ENCODE data around the gene GRM8. TPM values are rescaled to one million over a fixed set of nuclear protein-coding genes. Genes with fewer than 3 reads are reported as not detected.

GRM8 gene
- total and polyA plus RNA-seq, 9 of the 15 experiments (the other 6 are each of a cell fraction or from before 2014, with no cell fraction given) = 0.13 TPM; not detected in 7

DNA sequence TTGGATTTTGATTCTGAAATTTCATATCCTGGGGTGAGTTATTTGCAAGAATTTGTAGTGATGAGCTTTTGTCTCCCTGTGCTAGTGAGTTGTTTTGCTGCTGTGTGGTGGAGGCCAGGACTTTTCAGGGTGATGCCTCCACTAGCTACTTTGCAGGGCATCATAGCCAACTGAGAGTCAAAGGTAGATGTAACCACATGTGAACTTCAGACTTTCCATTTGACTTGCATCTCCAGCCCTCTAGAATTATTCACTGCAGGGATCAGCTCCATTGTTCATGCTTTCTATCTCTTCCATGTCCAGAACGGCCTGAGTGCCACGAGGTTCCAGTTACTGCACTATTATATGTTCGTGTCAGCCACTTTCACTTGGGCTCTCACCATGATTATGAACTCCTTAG, 534.3 kb downstream of the GRM8 start:
- Histone ChIP-seq H3K36me3 (ENCODE audit: control insufficient read depth, insufficient read depth, low read length) (no peaks in the 10 kb centered on the region), H3K9me3 (replicated peaks; ENCODE audit: control insufficient read depth, insufficient read depth, low read depth, low read length) (no peaks in the 10 kb centered on the region), H3K4me3 (no peak overlapping the region), H3K4me1 (replicated peaks in 1 of 2; ENCODE audit: control insufficient read depth in 2 of 2, insufficient read depth in 2 of 2, low read length in 2 of 2) (no peaks in the 10 kb centered on the region), H3K79me2 (ENCODE audit: control insufficient read depth, insufficient read depth, low read length) (no peaks in the 10 kb centered on the region), H3K9ac (ENCODE audit: insufficient read depth in 1 of 2, low read depth in 2 of 2, low read length in 2 of 2) (no peak overlapping the region), H3K27me3 (ENCODE audit: control insufficient read depth in 2 of 2, insufficient read depth in 2 of 2, low read length in 2 of 2) (no peaks in the 10 kb centered on the region; a peak in 1 of 5 replicates), H3K9me1 (ENCODE audit: control insufficient read depth, insufficient read depth, low read length) (no peaks in the 10 kb centered on the region), H4K20me1 (replicated peaks; ENCODE audit: control insufficient read depth, insufficient read depth, low read length) (no peaks in the 10 kb centered on the region), H3K27ac (ENCODE audit: extremely low read depth, low read depth, low read length) (no peak overlapping the region), H3K4me2 (ENCODE audit: insufficient read depth, low read length) (no peak overlapping the region), H2AFZ (ENCODE audit: low read depth, low read length) (peak overlapping the region; percentile 14; the same call in 1 of the 2 replicates)
- intact Hi-C loops (cut with micrococcal nuclease) = no loop called here
- TF ChIP-seq, protein P1, sequence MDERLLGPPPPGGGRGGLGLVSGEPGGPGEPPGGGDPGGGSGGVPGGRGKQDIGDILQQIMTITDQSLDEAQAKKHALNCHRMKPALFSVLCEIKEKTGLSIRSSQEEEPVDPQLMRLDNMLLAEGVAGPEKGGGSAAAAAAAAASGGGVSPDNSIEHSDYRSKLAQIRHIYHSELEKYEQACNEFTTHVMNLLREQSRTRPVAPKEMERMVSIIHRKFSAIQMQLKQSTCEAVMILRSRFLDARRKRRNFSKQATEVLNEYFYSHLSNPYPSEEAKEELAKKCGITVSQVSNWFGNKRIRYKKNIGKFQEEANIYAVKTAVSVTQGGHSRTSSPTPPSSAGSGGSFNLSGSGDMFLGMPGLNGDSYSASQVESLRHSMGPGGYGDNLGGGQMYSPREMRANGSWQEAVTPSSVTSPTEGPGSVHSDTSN (CRISPR knock-in tag; IDR thresholded peaks at IDR 0.05; ENCODE audit: low read depth) = no peak
- TF ChIP-seq, protein P1 (tag; conservative IDR thresholded peaks at IDR 0.05; ENCODE audit: low read depth) = no peak
- no peak for TF ChIP-seq ZNF239 (CRISPR knock-in tag; IDR thresholded peaks at IDR 0.05)
- TF ChIP-seq, protein P2, sequence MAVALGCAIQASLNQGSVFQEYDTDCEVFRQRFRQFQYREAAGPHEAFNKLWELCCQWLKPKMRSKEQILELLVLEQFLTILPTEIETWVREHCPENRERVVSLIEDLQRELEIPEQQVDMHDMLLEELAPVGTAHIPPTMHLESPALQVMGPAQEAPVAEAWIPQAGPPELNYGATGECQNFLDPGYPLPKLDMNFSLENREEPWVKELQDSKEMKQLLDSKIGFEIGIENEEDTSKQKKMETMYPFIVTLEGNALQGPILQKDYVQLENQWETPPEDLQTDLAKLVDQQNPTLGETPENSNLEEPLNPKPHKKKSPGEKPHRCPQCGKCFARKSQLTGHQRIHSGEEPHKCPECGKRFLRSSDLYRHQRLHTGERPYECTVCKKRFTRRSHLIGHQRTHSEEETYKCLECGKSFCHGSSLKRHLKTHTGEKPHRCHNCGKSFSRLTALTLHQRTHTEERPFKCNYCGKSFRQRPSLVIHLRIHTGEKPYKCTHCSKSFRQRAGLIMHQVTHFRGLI (CRISPR knock-in tag; IDR thresholded peaks at IDR 0.05) = no peak
- TF ChIP-seq MAFF (IDR thresholded peaks at IDR 0.05; ENCODE audit: low read length) = no peak
- TF ChIP-seq XRCC5 (IDR thresholded peaks at IDR 0.05; ENCODE audit: low read depth, low read length) = no peak
- no peak for TF ChIP-seq ZBED1 (IDR thresholded peaks at IDR 0.05)
- no peak for TF ChIP-seq SMAD4 (CRISPR knock-in tag; conservative IDR thresholded peaks at IDR 0.05)
- TF ChIP-seq, protein P3, sequence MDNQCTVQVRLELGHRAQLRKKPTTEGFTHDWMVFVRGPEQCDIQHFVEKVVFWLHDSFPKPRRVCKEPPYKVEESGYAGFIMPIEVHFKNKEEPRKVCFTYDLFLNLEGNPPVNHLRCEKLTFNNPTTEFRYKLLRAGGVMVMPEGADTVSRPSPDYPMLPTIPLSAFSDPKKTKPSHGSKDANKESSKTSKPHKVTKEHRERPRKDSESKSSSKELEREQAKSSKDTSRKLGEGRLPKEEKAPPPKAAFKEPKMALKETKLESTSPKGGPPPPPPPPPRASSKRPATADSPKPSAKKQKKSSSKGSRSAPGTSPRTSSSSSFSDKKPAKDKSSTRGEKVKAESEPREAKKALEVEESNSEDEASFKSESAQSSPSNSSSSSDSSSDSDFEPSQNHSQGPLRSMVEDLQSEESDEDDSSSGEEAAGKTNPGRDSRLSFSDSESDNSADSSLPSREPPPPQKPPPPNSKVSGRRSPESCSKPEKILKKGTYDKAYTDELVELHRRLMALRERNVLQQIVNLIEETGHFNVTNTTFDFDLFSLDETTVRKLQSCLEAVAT (IDR thresholded peaks at IDR 0.05) = no peak
- TF ChIP-seq RBM14 (IDR thresholded peaks at IDR 0.05; ENCODE audit: borderline replicate concordance, insufficient read depth, low read depth, low read length) = no peak
- no peak for TF ChIP-seq ZNF778 (CRISPR knock-in tag; IDR thresholded peaks at IDR 0.05)
- TF ChIP-seq SAFB (IDR thresholded peaks at IDR 0.05; ENCODE audit: borderline replicate concordance, low read depth, low read length) = no peak
- TF ChIP-seq ESRRA (IDR thresholded peaks at IDR 0.05; ENCODE audit: borderline replicate concordance, low read depth) = no peak
- CTCF ChIA-PET (ENCODE audit: low intra/inter-chr PET ratio) = no interaction called here
- POLR2A ChIA-PET = no interaction called here
- no TSS peak for BruUV-seq (replicated peaks)
- FAIRE-seq (no peak), ATAC-seq (no peak), DNase-seq (ENCODE audit: extremely low read depth in 1 of 4, low spot score in 3 of 4) (no peak)
- 1% methylated on average over 3 of the region's 3 CpGs for WGBS (ENCODE audit: insufficient coverage, low coverage, missing lambda C conversion rate)
- in situ Hi-C loops (cut with MboI) = no loop called here

Measured in K562 (cell line).